A673 (cell line): ENCODE measurements around the gene FAM177A1. TPM values are rescaled to one million over a fixed set of nuclear protein-coding genes. Genes with fewer than 3 reads are reported as not detected.

Experiments
- BruUV-seq: library from RNA; stranded (reverse); fragments of 400-500 nt; replicated peaks from 2 replicates; lab custom pipeline; 2021; lab: Mats Ljungman, UMichigan
- CTCF ChIA-PET: fragments of 300-600 bp; sonication (Branson Sonifier 250); formaldehyde crosslinking; loops from one replicate; lab custom pipeline; 2022; ENCODE audit warnings: antibody characterized with exemption; lab: Charles Lee
- POLR2A ChIA-PET: fragments of 300-600 bp; sonication (Branson Sonifier 250); formaldehyde crosslinking; loops from one replicate; lab custom pipeline; 2022; ENCODE audit warnings: antibody characterized with exemption; ENCODE audit not compliant: low non-redundant PET; lab: Charles Lee
- DNase-seq: peaks from one replicate; pipeline ENCODE4 v3.0.0-alpha.2; 2015; ENCODE audit warnings: low spot score
- H3K27ac ChIP-seq: fragments of 200-600 bp; sonication (generic); 2 replicates; pipeline ENCODE4 v1.5.1; 2016; ENCODE audit warnings: mixed run types, low read depth, mild to moderate bottlenecking, mixed read lengths, antibody characterized with exemption, low read length; ENCODE audit not compliant: poor library complexity, severe bottlenecking
- H3K27me3 ChIP-seq: fragments of 200-600 bp; sonication (generic); replicated peaks from 2 replicates; pipeline ENCODE4 v1.6.1; 2017; ENCODE audit warnings: mixed run types, low read depth, mild to moderate bottlenecking, mixed read lengths, antibody characterized with exemption, low read length; ENCODE audit not compliant: insufficient read depth, poor library complexity
- H3K36me3 ChIP-seq: fragments of 200-600 bp; sonication (generic); 2 replicates; pipeline ENCODE4 v1.6.1; 2016; ENCODE audit warnings: mixed run types, mild to moderate bottlenecking, mixed read lengths, antibody characterized with exemption, low read length; ENCODE audit not compliant: insufficient read depth, poor library complexity, severe bottlenecking
- H3K4me1 ChIP-seq: fragments of 200-600 bp; sonication (generic); 2 replicates; pipeline ENCODE4 v1.6.1; 2017; ENCODE audit warnings: mixed run types, mild to moderate bottlenecking, mixed read lengths, antibody characterized with exemption, low read length; ENCODE audit not compliant: insufficient read depth, poor library complexity, severe bottlenecking
- H3K4me3 ChIP-seq: fragments of 200-600 bp; sonication (generic); 2 replicates; pipeline ENCODE4 v1.5.1; 2016; ENCODE audit warnings: low read depth, mixed run types, mild to moderate bottlenecking, mixed read lengths, low read length; ENCODE audit not compliant: poor library complexity, severe bottlenecking
- H3K9me3 ChIP-seq: fragments of 200-600 bp; sonication (generic); 2 replicates; pipeline ENCODE4 v1.6.1; 2016; ENCODE audit warnings: mixed run types, low read depth, mild to moderate bottlenecking, mixed read lengths, antibody characterized with exemption, low read length; ENCODE audit not compliant: poor library complexity, severe bottlenecking
- CTCF ChIP-seq: fragments of 300-800, 200-600 bp; sonication (generic); conservative IDR thresholded peaks from 2 replicates; pipeline ENCODE4 v1.5.1; 2017; ENCODE audit warnings: low read depth, mild to moderate bottlenecking, antibody characterized with exemption, low read length, moderate library complexity, mixed read lengths
- EZH2 ChIP-seq: fragments of 200-600 bp; sonication (generic); IDR thresholded peaks from 2 replicates; pipeline ENCODE4 v1.6.1; 2017; ENCODE audit warnings: borderline replicate concordance, low read depth, mild to moderate bottlenecking, mixed read lengths, antibody characterized with exemption, low read length; ENCODE audit not compliant: poor library complexity, severe bottlenecking
- intact Hi-C: fragments of 100-400 bp; cut with micrococcal nuclease; formaldehyde crosslinking; loops from one replicate; pipeline ENCODE4 v1.10.0; 2022; ENCODE audit not compliant: unreplicated experiment
- total RNA-seq: library from RNA; stranded (reverse); gene quantifications from 2 replicates; pipeline ENCODE4 v1.2.3, GENCODE V29; 2021

The FAM177A1 gene
- total RNA-seq, 1 experiment from 2014 or later, result 59.2 TPM

- TF ChIP-seq EZH2, result no peak
- no peak for TF ChIP-seq CTCF
- no peak overlapping the region for H3K4me3 ChIP-seq
- POLR2A ChIA-PET, result no interaction called here
- no peaks in the 10 kb centered on the region for H3K4me1 ChIP-seq
- no peak for DNase-seq
- CTCF ChIA-PET, result no interaction called here
- peaks cover 6% of the 10 kb centered on the region for H3K36me3 ChIP-seq
- no peak overlapping the region for H3K27ac ChIP-seq
- no TSS peak for BruUV-seq
- intact Hi-C loops, result no loop called here
- H3K27me3 ChIP-seq, result no peaks in the 10 kb centered on the region
- H3K9me3 ChIP-seq, result no peaks in the 10 kb centered on the region
These were observed 22.4 kb downstream of the FAM177A1 start for GRCh38 chr14:35068238-35069012.

DNA sequence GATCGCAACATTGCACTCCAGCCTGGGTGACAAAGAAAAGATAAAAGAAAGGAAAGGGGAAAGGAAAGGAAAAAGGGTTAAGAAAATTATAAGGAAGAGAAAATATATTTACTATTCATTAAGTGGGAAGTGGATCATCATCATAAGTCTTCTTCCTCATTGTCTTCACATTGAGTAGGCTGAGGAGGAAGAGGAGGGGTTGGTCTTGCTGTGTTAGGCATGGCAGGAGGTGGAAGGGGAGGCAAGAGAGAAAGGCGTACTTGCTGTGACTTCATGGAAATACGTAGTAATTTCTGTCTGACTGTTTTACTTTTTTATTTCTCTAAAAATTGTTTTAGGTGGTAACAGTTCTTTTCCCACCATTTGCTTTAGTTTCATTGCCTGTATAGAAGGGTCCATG is 26.2 kb downstream of the FAM177A1 start:
- Histone ChIP-seq H3K27ac (no peak overlapping the region), H3K27me3 (no peaks in the 10 kb centered on the region), H3K9me3 (no peaks in the 10 kb centered on the region), H3K36me3 (peaks cover 6% of the 10 kb centered on the region), H3K4me3 (no peak overlapping the region), H3K4me1 (no peaks in the 10 kb centered on the region)
- no peak for TF ChIP-seq EZH2
- no peak for TF ChIP-seq CTCF
- ChIA-PET CTCF (no interaction called here), POLR2A (no interaction called here)
- intact Hi-C loops, result no loop called here
- no peak for DNase-seq
- BruUV-seq, result no TSS peak

- TF ChIP-seq CTCF (no peak), EZH2 (no peak)
- no peaks in the 10 kb centered on the region for H3K27me3 ChIP-seq
- ChIA-PET POLR2A (no interaction called here), CTCF (no interaction called here)
- no TSS peak for BruUV-seq
- H3K27ac ChIP-seq, result no peak overlapping the region
- H3K4me3 ChIP-seq, result no peak overlapping the region
- intact Hi-C loops, result no loop called here
- peaks cover 4% of the 10 kb centered on the region for H3K36me3 ChIP-seq
- DNase-seq, result no peak
- no peaks in the 10 kb centered on the region for H3K4me1 ChIP-seq
- no peaks in the 10 kb centered on the region for H3K9me3 ChIP-seq
These were observed 27.4 kb downstream of the FAM177A1 start for GRCh38 chr14:35073486-35073885.
